NCI-H1694 treated with DMSO at 0.1 percent for 48 hours (cell line): ENCODE measurements around the gene GABBR1.

Source experiments
- DNase-seq: peaks from one replicate; lab custom pipeline; 2025; lab: John Stamatoyannopoulos, UW

The GABBR1 gene

GRCh38 chr6:29527126-29527525 lies 105.9 kb downstream of the GABBR1 start:
- no peak for DNase-seq

- no peak for DNase-seq
These were observed 107.7 kb downstream of the GABBR1 start for GRCh38 chr6:29525311-29525639.

- DNase-seq = no peak
These were observed 108.3 kb downstream of the GABBR1 start for GRCh38 chr6:29524444-29525310.

DNA sequence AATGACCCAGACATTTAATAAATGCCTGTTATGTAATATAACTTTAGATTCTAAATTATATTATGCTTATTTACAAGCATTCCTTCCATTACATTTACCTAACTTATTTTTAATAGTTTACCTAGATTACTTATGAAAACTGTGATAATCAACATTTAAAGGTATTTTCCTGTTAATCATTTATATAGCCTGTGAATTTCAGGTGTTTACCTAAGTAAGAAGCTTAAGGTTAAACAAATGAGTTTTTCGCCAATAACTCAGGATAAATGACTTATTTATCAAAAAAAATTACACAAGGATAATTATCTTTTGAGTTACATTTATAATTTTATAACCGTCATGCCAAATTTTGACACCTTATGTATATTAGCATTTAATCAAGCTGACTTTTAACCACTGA lies 108.9 kb downstream of the GABBR1 start:
- DNase-seq = no peak

GRCh38 chr6:29522227-29522626 lies 110.8 kb downstream of the GABBR1 start:
- DNase-seq = no peak

GRCh38 chr6:29521006-29521680 lies 111.8 kb downstream of the GABBR1 start:
- no peak for DNase-seq

DNA sequence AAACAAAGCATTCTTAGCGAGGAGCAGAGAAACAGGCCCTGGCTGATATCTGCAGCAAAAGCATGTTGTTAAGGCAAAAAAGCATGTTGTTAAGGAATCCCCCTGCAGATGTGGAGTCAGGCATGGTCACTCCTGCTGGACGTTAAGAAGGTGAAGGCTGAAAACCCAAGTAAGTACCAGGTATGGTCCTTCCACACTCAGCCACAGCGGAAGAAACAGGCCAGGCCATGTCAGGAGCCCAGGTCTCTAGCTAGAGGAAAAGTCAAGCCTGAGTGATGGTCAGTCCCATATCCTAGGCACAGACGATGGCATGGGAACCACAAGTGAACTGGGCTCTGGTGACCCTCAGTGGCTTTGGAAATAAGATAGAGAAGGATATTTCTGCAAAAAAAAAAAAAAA lies 112.8 kb downstream of the GABBR1 start:
- no peak for DNase-seq

GRCh38 chr6:29519291-29520010 lies 113.5 kb downstream of the GABBR1 start:
- no peak for DNase-seq

DNA sequence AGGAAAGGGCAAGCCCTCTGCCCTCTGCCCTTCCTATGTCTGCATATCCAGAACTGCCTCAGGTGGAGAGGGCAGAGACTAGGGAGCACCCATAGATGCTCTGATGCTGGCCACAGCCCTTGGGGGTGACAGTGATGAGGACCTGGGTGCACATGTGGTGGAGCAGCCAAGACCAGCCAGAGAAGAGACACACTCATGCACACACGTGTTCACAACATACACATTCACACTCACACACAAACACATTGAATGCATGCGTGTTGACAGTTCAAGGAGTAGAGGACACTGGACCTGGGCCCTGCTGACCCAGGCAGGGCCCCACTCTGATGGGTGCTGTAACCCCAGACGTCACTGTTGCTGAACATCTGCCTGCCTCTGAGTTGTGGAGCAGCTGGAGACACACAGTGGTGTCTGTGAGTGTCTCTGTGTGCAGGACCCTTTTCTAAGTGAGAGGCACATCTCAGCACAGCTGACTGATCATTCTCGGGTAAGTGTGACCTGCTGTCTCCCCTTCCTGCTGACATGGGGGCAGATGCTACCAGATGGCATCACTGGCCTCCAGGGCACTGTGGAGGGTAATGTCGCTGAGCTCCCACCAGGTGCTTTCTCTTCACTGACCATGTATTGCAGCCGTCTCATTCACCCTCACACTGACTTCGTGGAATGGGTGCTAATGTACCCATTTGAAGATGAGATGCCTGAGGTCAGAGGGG lies 115.1 kb downstream of the GABBR1 start:
- DNase-seq = no peak

GRCh38 chr6:29517245-29517644 lies 115.7 kb downstream of the GABBR1 start:
- no peak for DNase-seq

DNA sequence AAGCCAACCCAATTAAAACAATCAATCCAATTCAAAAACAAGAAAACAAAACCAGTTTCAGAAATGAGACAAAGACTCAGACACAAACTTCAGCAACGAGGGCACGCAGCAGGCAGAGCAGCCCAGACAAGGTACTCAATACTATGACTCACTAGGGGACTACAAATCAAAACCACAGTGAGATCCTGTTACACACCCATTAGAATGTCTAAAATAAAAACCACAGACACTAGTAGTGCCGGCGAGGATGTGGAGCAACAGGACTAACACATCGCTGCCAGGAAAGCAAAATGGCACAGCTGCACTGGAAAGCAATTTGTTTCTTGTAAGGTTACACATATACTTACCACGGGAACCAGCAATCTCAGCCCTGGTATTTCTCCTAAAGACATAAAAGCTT lies 116.9 kb downstream of the GABBR1 start:
- DNase-seq = no peak

DNA sequence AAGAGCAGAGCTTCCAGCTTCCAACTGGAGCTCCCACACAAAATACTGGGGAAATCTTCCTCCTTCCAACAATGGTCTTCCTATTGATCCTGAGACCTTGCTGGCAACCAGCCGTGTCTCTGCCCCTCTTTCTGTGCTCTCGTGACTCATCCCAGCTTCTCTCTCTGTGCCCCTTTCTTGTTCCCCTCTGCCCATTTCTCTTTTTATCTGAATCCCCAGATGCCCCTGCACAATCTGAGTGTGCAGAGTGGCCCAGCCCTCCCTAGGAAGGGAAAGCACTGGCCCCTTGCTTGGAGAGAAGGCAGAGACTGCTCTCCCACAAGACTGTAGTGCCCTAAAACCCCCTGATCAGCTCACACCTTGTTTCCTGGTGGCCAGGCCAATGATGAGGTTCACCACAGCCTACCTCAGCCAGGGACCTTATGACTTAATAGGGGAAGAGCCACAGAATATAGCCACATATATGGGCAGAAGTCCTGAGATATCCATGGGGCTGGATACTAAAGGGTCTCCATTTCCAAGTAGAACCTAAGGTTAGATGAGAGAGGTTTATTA lies 122.2 kb downstream of the GABBR1 start:
- DNase-seq = no peak

- no peak for DNase-seq
These were observed 122.8 kb downstream of the GABBR1 start for GRCh38 chr6:29510202-29510601.
